Posterior vena cava (tissue), 2 donors: ENCODE results near the gene PSORS1C2. TPM values are rescaled to one million over a fixed set of nuclear protein-coding genes. Genes with fewer than 3 reads are reported as not detected.

Source experiments
- DNase-seq: peaks from one replicate; pipeline ENCODE4 v3.0.0-alpha.2; 2020; ENCODE audit warnings: low spot score
- intact Hi-C, 2 donors: fragments of 100-400 bp; cut with DNase I; formaldehyde crosslinking; loops; one replicate each; pipeline versions ENCODE4 v1.14.1 to v1.14.2; 2022 to 2023
- total RNA-seq, 2 donors: library from RNA; stranded (reverse); fragmentation: NEBNext Ultra II Directional; extraction: Animal tissue kit (Norgen Biotek cat#: 25700); gene quantifications; one replicate each; pipeline ENCODE4 v1.2.1, GENCODE V29; 2021
- donor health status: DM: yes; HTN: yes; CAD: no.
- donor health status: DM: yes; HTN: yes; CAD: no.

Gene PSORS1C2
- total RNA-seq, 2 donors from 2014 or later = not detected

DNA sequence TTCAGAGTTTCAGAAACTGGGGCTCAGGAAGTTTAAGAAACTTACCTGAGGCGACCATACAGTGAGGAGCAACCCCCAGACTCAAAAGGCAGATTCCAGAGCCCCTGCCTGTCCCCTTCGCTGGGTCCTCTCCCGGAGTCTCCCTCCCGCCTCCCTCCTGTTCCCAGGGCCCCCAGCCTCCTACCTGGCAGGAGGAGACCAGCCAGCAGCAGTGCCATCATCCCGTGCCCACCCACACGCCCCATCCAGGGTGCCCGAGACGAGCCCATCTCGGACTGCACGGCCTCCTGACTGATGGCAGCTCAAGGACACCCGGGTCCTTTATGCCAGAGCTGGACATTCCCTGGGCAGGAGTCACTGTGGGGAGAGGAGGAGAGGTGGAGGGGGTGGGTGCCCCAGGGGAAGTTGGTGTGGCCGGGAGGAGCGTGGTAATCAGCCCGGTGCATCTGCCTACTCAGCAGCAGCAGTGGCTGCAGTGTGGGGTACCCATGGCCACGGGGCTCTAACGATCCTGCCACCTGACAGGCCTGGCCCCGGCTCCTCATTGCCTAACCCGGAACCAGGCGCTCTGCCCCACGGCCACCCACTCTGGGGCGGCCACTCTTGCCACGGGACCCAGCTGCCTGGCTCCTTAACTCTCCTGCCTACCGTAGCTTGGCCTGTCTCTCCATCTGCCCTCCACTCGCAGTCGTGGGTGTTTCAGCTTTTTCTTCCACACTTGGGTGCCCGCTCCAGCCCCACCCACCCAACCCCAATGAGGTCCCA, 18.5 kb downstream of the PSORS1C2 start, which contains the start of gene CDSN:
Gene CDSN (minus strand): TSS at position 296 of the 765 bp plus-strand sequence. CDS start 27 bp downstream, at position 269.
- intact Hi-C loops = no loop called here
- DNase-seq = peak; percentile 68

DNA sequence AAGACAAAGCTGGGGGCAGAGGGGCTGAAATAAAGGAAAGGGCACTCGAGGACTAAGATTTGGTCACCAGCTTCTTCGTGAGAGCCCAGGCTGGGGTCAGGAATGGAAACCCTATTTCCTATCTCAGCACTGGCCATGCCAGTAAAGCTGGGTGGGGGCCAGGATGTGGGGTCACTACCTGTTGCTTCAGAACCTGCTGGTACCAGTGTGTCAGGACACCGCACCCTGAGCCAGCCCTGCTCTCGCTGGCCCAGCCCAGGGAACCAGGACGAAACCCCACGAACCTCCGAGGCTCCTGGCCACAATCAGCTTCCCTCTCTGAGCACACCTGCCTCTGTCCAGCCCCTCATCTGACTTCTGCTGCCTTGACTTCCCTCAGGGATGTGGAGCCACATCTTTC, 20.7 kb downstream of the PSORS1C2 start:
- DNase-seq = peak; percentile 49
- intact Hi-C loops = no loop called here

GRCh38 chr6:31116661-31117385, 22.0 kb downstream of the PSORS1C2 start:
- intact Hi-C loops = no loop called here
- peak; percentile 58 for DNase-seq

DNA sequence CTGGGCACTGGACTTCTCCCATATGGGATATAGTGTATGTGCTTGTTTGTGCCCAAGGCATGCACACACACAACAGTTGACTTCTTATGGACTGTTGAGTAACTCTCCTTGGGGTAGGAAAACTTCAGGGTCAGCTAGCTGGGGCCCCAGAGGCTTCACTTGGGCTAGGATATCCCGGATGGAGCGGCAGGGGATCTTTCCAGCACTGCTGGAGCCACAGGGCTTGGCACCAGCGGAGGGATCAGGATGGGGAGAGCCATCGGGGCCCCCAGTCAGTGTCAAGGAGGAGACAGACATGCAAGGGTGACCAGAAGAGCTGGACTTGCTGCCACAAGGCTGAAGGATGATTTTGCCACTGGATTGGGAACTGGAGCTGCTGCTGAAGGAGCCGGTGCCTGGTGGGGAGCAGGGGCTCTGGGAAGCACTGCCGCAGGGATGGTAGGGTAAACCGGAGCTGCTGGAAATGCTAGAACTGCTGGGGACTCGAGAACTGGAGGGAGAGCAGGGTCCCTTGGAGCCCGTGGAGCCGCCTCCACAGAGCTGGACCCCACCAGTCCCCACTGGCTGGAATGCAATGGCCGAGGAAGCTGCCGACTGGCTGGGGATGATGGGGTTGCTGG, 22.8 kb downstream of the PSORS1C2 start:
- intact Hi-C loops = no loop called here
- DNase-seq = peak; percentile 74

GRCh38 chr6:31114970-31115849, 23.7 kb downstream of the PSORS1C2 start:
- peak; percentile 29 for DNase-seq
- intact Hi-C loops = no loop called here

DNA sequence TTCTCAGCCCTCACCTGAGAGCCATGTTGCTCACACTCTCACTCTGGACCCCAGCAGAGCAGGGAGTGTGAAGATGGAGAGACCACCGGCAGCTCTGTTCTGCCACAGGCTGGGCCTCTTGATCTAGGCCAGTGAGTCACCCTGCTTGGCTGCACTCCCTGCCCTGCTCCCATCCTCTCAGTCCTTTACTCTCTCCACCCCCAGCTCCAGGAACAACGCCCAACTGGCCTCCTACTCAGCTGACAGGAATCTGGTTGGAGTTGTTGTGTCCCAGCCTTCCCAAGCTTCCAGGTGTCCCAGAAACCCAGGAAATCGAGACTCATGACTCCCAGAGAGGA, 24.4 kb downstream of the PSORS1C2 start, which contains the start of gene PSORS1C1:
Gene PSORS1C1 (plus strand): TSS at position 260 of the 338 bp plus-strand sequence. CDS start 14,833 bp downstream, outside the sequence.
- DNase-seq = peak; percentile 95

GRCh38 chr6:31113861-31114540, 24.9 kb downstream of the PSORS1C2 start:
- no peak for DNase-seq
- intact Hi-C loops = no loop called here

More for the DNA sequence above, 24.4 kb downstream of the PSORS1C2 start, which contains the start of gene PSORS1C1:
- intact Hi-C loops = no loop called here

GRCh38 chr6:31112478-31112877, 26.4 kb downstream of the PSORS1C2 start, which contains the start of gene C6orf15:
C6orf15 (minus strand) TSS chr6:31112575; CDS start chr6:31112555, 20 bp downstream.
- intact Hi-C loops = no loop called here
- DNase-seq = no peak

DNA sequence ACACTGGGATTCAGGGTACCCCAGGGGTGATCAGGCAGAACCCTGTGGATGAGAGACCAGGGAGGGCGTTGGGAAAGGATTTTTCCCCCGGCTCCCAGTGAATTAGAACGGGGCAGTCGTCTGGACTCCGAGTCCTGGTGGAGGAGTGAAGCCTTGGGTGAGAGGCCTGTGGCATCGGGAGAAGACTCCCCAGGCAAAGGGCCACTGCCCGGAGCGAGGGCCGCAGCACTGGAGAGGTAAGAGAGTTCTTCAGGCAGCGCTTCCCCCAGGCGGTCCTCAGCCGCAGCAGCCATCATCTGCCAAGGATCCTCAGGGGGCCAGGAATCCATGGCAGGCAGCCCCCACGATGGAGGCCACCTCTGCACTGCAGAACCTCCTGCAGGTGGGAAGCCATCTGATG, 27.2 kb downstream of the PSORS1C2 start:
- DNase-seq = no peak
- intact Hi-C loops = no loop called here

DNA sequence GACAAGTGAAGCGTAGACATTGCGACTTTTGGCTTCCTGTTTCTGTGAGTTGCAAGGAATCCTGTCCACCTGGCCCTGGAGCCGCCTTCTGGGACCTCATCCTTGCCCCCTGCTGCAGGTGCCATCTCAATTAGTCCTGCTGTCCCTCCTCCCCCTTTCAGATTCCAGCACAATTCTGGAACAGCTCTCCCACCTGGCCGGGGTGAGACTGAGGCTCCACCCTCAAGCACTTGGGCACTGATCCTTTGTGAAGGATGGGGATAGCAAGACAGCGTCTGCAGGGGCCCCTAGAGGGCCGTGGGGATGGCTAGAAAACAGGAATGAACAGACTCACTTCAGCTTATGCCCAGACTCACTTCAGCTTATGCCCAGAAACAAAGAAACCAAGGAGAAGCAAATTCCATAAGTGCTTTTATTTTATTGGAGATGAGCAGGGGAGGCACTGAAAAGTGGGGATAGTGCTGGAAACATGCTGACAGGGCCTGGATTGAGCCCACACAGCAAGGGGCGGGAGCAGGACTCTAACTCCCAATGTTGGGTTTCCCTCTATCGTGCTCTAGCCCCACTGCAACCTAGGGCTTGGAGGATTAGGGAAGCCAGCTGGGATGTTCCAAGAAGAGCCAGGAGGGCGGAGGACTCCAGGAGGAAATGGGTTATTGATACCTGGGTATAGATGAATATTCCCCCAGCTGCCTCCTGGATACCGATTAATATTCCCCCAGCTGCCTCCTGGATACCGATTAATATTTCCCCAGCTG, 27.9 kb downstream of the PSORS1C2 start:
- no peak for DNase-seq
- intact Hi-C loops = no loop called here

- DNase-seq = no peak
- intact Hi-C loops = no loop called here
These were observed 31.8 kb downstream of the PSORS1C2 start for GRCh38 chr6:31107052-31107451.

- intact Hi-C loops = no loop called here
- no peak for DNase-seq
These were observed 35.7 kb downstream of the PSORS1C2 start for GRCh38 chr6:31103136-31103535.

- intact Hi-C loops = loop anchor here in 1 of 2 donors (10.0 kb wide), 1 partner anchor 434 kb away; no protein-coding TSS in a partner anchor
- no peak for DNase-seq
These were observed 40.4 kb downstream of the PSORS1C2 start for GRCh38 chr6:31098449-31098938.

DNA sequence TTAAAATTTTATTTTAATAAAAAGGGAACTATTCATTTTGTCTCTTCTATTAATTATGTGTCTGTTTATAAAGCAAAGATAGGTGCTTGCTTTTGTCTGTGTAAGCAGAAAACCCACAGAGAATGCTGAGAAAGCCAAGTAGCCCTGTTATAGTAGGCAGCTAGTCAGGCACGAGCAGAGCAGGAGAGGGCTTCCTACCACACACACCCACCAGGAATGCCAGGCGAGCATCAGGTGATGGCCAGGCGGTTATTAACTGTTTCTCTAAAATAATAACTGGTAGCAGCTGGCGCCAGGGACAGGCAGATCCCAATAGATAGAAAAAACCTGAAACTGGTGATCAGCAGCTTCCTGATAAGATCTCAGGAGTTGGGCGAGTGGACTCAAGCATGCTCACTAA, 42.2 kb downstream of the PSORS1C2 start:
- DNase-seq = no peak
- intact Hi-C loops = loop anchor here in 1 of 2 donors (10.0 kb wide), 1 partner anchor 432 kb away; no protein-coding TSS in a partner anchor

DNA sequence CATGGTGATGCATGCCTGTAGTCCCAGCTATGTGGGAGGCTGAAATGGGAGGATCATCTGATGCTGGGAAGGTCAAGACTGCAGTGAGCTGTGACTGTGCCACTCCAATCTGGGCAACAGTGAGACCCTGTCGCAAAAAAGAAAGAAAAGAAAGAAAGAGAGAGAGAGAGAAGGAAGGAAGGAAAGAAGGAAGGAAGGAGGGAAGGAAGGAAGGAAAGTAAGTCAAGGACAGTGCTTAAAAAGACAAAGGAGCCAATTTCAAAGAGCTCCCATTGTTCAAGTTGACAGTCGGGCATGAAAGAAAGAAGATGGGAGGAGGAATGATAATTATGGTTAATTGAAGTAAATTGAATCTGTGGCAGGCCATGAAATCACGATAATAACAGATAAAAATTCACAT, 42.7 kb downstream of the PSORS1C2 start:
- no peak for DNase-seq
- intact Hi-C loops = loop anchor here in 1 of 2 donors (10.0 kb wide), 1 partner anchor 431 kb away; no protein-coding TSS in a partner anchor

- intact Hi-C loops = loop anchor here in 1 of 2 donors (10.0 kb wide), 1 partner anchor 430 kb away; no protein-coding TSS in a partner anchor
These were observed 44.4 kb downstream of the PSORS1C2 start for GRCh38 chr6:31094389-31094881.

More at GRCh38 chr6:31094389-31094881, 44.4 kb downstream of the PSORS1C2 start:
- DNase-seq = no peak
